GM12878 (cell line): ENCODE measurements around the gene F12. TPM values are rescaled to one million over a fixed set of nuclear protein-coding genes. Genes with fewer than 3 reads are reported as not detected.

ENCODE experiments used
- GABPA ChIP-seq: IDR thresholded peaks from 2 replicates; pipeline ENCODE4 v1.6.1; 2014; ENCODE audit warnings: antibody characterized with exemption, low read depth, mild to moderate bottlenecking, inconsistent platforms
- HDGF ChIP-seq: fragments of 450-650 bp; IDR thresholded peaks from 2 replicates; pipeline ENCODE4 v1.6.1; 2016; ENCODE audit warnings: antibody characterized with exemption
- JUND ChIP-seq: IDR thresholded peaks from 2 replicates; pipeline ENCODE4 v1.6.1; 2012; ENCODE audit warnings: low read depth, mild to moderate bottlenecking, low read length, improper control_type of control experiment, moderate library complexity
- KAT2A ChIP-seq: conservative IDR thresholded peaks from 2 replicates; pipeline ENCODE4 v1.6.1; 2011; ENCODE audit warnings: low read depth, low read length; ENCODE audit not compliant: control insufficient read depth
- POU2F2 ChIP-seq: IDR thresholded peaks from 3 replicates; pipeline ENCODE4 v1.6.1; 2011; ENCODE audit warnings: low read depth, mild to moderate bottlenecking, low read length, borderline replicate concordance
- RFX5 ChIP-seq: IDR thresholded peaks from 2 replicates; pipeline ENCODE4 v1.6.1; 2011; ENCODE audit warnings: low read depth, low read length, improper control_type of control experiment
- SMAD1 ChIP-seq: fragments of 450-650 bp; IDR thresholded peaks from 2 replicates; pipeline ENCODE4 v1.6.1; 2018; ENCODE audit warnings: mild to moderate bottlenecking, low read depth; ENCODE audit not compliant: partially characterized antibody
- YBX1 ChIP-seq: fragments of 450-650 bp; IDR thresholded peaks from 2 replicates; pipeline ENCODE4 v1.6.1; 2016; ENCODE audit warnings: antibody characterized with exemption
- ZNF207 ChIP-seq: fragments of 450-650 bp; IDR thresholded peaks from 2 replicates; pipeline ENCODE4 v1.6.1; 2014; ENCODE audit warnings: antibody characterized with exemption, mild to moderate bottlenecking, borderline replicate concordance
- ZNF24 ChIP-seq: fragments of 450-650 bp; IDR thresholded peaks from 2 replicates; pipeline ENCODE4 v1.6.1; 2017; ENCODE audit warnings: antibody characterized with exemption, mild to moderate bottlenecking
- polyA plus RNA-seq, 11 experiments: library from polyadenylated mRNA; depleted of rRNA in 4 of 11; unstranded in 6 of 11; stranded (reverse) in 5 of 11; fragments of >200 nt; fragmentation: Nextera tagmentation in 4 of 11; fragmentation: Illumina TruSeq in 1 of 11; extraction: Ambion mirVana in 4 of 11; extraction: Trizol in 1 of 11; gene quantifications; 1 replicate in 1 of 11; 2 replicates in 10 of 11; pipeline versions ENCODE4 v1.2.1 to v1.2.3, GENCODE V29; 2011 to 2016; ENCODE audit warnings: inconsistent platforms in 2 of 11, missing spikeins in 2 of 11, low read depth in 1 of 11
- total RNA-seq, 4 experiments: library from RNA; depleted of rRNA in 3 of 4; stranded (reverse); fragments of >200 nt in 3 of 4; fragmentation: Illumina TruSeq in 1 of 4; extraction: Trizol in 1 of 4; gene quantifications; 2 replicates each; pipeline versions ENCODE4 v1.2.1 to v1.2.3, GENCODE V29; 2013 to 2021
- TF ChIP-seq, protein P1 (sequence below), 3 experiments: IDR thresholded peaks in 2 of 3; conservative IDR thresholded peaks in 1 of 3; 2 replicates each; pipeline ENCODE4 v1.5.1; 2011; ENCODE audit warnings: low read depth in 3 of 3, low read length in 3 of 3, mild to moderate bottlenecking in 3 of 3, control low read depth in 2 of 3, moderate library complexity in 2 of 3, inconsistent platforms in 1 of 3, mixed read lengths in 1 of 3; ENCODE audit not compliant: control insufficient read depth in 2 of 3, insufficient read depth in 1 of 3; ENCODE audit errors: extremely low read depth in 1 of 3
- TF ChIP-seq, protein P2 (sequence below): IDR thresholded peaks from 2 replicates; pipeline ENCODE4 v1.6.1; 2012; ENCODE audit warnings: improper control_type of control experiment, low read depth, low read length; ENCODE audit not compliant: insufficient replicate concordance
- TF ChIP-seq, protein P3 (sequence below): fragments of 450-650 bp; IDR thresholded peaks from 2 replicates; pipeline ENCODE4 v1.6.1; 2017; ENCODE audit warnings: mild to moderate bottlenecking
- TF ChIP-seq, protein P4 (sequence below): fragments of 150-350 bp; IDR thresholded peaks from 2 replicates; pipeline ENCODE4 v1.6.1; 2014; ENCODE audit warnings: mild to moderate bottlenecking, low read depth, low read length
- TF ChIP-seq, protein P5 (sequence below): IDR thresholded peaks from 2 replicates; pipeline ENCODE4 v1.6.1; 2011; ENCODE audit warnings: low read depth, mild to moderate bottlenecking, low read length, moderate library complexity, borderline replicate concordance; ENCODE audit errors: extremely low read depth
- TF ChIP-seq, protein P6 (sequence below): IDR thresholded peaks from 2 replicates; pipeline ENCODE4 v1.6.1; 2011; ENCODE audit warnings: low read depth, low read length, improper control_type of control experiment, borderline replicate concordance

Gene F12
- total and polyA plus RNA-seq, 10 of the 15 experiments (the other 5 are each of a cell fraction or from before 2014, with no cell fraction given), result 0.25 to 11.3 (median 5.5) TPM

DNA sequence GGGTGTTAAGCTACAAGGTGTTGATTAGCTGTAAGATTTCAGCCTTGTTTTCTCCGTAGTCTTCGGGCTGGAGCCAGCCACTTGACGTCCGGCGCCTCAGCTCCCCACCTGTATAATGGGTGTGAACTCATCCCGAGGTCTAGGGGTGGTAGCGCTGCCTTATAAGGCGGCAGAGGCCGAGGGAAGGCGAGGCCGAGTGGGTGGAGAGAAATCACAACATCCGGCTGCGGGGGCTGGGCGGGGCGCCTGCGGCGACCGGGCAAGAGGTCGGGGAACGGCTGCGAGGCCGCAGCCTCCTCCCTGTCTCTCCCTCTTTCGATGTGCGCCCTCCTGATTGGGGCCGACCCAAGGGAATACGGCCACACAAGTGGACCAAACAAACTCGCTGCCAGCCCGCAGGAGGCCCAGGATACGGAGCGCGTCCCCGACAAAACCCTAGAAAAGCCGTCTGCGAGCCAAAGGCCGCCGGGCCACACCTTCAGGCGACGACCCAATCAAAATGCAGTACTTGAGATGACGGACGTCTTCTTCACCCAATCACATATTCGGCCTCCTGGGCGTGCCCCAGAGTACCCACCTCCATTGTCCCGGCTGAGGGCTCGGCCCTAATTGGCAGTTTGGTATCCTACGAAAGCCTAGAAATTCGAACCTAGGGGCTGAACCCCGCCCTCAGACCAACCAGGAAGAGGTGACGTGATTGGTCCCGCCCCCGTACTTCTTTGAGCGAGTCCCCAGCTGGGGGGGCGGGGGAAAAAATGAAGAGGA, 16.6 kb upstream of the F12 start (continued):
- TF ChIP-seq, protein P1, sequence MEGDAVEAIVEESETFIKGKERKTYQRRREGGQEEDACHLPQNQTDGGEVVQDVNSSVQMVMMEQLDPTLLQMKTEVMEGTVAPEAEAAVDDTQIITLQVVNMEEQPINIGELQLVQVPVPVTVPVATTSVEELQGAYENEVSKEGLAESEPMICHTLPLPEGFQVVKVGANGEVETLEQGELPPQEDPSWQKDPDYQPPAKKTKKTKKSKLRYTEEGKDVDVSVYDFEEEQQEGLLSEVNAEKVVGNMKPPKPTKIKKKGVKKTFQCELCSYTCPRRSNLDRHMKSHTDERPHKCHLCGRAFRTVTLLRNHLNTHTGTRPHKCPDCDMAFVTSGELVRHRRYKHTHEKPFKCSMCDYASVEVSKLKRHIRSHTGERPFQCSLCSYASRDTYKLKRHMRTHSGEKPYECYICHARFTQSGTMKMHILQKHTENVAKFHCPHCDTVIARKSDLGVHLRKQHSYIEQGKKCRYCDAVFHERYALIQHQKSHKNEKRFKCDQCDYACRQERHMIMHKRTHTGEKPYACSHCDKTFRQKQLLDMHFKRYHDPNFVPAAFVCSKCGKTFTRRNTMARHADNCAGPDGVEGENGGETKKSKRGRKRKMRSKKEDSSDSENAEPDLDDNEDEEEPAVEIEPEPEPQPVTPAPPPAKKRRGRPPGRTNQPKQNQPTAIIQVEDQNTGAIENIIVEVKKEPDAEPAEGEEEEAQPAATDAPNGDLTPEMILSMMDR (IDR thresholded peaks at IDR 0.05 in 2 of 3, conservative IDR thresholded peaks at IDR 0.05 in 1 of 3; ENCODE audit: control insufficient read depth in 2 of 3, extremely low read depth in 1 of 3, insufficient read depth in 1 of 3, low read depth in 3 of 3, low read length in 3 of 3), result no peak
- peak; percentile 80; the same call in 2 of the 3 replicates for TF ChIP-seq POU2F2
- TF ChIP-seq ZNF24, result 0 out of 2 replicates have a peak, but pooled peaks have one; percentile 61
- TF ChIP-seq, protein P2, sequence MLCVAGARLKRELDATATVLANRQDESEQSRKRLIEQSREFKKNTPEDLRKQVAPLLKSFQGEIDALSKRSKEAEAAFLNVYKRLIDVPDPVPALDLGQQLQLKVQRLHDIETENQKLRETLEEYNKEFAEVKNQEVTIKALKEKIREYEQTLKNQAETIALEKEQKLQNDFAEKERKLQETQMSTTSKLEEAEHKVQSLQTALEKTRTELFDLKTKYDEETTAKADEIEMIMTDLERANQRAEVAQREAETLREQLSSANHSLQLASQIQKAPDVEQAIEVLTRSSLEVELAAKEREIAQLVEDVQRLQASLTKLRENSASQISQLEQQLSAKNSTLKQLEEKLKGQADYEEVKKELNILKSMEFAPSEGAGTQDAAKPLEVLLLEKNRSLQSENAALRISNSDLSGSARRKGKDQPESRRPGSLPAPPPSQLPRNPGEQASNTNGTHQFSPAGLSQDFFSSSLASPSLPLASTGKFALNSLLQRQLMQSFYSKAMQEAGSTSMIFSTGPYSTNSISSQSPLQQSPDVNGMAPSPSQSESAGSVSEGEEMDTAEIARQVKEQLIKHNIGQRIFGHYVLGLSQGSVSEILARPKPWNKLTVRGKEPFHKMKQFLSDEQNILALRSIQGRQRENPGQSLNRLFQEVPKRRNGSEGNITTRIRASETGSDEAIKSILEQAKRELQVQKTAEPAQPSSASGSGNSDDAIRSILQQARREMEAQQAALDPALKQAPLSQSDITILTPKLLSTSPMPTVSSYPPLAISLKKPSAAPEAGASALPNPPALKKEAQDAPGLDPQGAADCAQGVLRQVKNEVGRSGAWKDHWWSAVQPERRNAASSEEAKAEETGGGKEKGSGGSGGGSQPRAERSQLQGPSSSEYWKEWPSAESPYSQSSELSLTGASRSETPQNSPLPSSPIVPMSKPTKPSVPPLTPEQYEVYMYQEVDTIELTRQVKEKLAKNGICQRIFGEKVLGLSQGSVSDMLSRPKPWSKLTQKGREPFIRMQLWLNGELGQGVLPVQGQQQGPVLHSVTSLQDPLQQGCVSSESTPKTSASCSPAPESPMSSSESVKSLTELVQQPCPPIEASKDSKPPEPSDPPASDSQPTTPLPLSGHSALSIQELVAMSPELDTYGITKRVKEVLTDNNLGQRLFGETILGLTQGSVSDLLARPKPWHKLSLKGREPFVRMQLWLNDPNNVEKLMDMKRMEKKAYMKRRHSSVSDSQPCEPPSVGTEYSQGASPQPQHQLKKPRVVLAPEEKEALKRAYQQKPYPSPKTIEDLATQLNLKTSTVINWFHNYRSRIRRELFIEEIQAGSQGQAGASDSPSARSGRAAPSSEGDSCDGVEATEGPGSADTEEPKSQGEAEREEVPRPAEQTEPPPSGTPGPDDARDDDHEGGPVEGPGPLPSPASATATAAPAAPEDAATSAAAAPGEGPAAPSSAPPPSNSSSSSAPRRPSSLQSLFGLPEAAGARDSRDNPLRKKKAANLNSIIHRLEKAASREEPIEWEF, result no peak
- TF ChIP-seq, protein P3, sequence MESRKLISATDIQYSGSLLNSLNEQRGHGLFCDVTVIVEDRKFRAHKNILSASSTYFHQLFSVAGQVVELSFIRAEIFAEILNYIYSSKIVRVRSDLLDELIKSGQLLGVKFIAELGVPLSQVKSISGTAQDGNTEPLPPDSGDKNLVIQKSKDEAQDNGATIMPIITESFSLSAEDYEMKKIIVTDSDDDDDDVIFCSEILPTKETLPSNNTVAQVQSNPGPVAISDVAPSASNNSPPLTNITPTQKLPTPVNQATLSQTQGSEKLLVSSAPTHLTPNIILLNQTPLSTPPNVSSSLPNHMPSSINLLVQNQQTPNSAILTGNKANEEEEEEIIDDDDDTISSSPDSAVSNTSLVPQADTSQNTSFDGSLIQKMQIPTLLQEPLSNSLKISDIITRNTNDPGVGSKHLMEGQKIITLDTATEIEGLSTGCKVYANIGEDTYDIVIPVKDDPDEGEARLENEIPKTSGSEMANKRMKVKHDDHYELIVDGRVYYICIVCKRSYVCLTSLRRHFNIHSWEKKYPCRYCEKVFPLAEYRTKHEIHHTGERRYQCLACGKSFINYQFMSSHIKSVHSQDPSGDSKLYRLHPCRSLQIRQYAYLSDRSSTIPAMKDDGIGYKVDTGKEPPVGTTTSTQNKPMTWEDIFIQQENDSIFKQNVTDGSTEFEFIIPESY, result peak; percentile 52; the same call in 1 of the 2 replicates
- TF ChIP-seq ZNF207, result peak; percentile 82; the same call in 1 of the 2 replicates
- TF ChIP-seq, protein P4, sequence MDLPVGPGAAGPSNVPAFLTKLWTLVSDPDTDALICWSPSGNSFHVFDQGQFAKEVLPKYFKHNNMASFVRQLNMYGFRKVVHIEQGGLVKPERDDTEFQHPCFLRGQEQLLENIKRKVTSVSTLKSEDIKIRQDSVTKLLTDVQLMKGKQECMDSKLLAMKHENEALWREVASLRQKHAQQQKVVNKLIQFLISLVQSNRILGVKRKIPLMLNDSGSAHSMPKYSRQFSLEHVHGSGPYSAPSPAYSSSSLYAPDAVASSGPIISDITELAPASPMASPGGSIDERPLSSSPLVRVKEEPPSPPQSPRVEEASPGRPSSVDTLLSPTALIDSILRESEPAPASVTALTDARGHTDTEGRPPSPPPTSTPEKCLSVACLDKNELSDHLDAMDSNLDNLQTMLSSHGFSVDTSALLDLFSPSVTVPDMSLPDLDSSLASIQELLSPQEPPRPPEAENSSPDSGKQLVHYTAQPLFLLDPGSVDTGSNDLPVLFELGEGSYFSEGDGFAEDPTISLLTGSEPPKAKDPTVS, result no peak
- TF ChIP-seq SMAD1, result peak; percentile 61
- no peak for TF ChIP-seq JUND
- peak; percentile 43; the same call in 1 of the 2 replicates for TF ChIP-seq RFX5
- TF ChIP-seq, protein P5, sequence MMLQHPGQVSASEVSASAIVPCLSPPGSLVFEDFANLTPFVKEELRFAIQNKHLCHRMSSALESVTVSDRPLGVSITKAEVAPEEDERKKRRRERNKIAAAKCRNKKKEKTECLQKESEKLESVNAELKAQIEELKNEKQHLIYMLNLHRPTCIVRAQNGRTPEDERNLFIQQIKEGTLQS, result no peak
- no peak for TF ChIP-seq KAT2A
- TF ChIP-seq GABPA, result no peak
- TF ChIP-seq YBX1, result no peak
- 0 out of 2 replicates have a peak, but pooled peaks have one; percentile 48 for TF ChIP-seq HDGF
- TF ChIP-seq, protein P6, sequence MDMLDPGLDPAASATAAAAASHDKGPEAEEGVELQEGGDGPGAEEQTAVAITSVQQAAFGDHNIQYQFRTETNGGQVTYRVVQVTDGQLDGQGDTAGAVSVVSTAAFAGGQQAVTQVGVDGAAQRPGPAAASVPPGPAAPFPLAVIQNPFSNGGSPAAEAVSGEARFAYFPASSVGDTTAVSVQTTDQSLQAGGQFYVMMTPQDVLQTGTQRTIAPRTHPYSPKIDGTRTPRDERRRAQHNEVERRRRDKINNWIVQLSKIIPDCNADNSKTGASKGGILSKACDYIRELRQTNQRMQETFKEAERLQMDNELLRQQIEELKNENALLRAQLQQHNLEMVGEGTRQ, result no peak
